B cell (primary cell): ENCODE measurements around the gene NBPF4. TPM values are rescaled to one million over a fixed set of nuclear protein-coding genes. Genes with fewer than 3 reads are reported as not detected.
"Not testable (repeated sequence)": the region's sequence is repeated elsewhere in the genome, so short reads cannot be mapped to it uniquely, and the experiment has no call there.

Source experiments
- ATAC-seq: fragments of 200-7000 bp; cut with Tn5 transposase; one replicate; pipeline ENCODE4 v1.10.0; 2021; ENCODE audit warnings: low read depth, mild to moderate bottlenecking, moderate number of reproducible peaks, moderate library complexity
- CTCF ChIA-PET: fragments of 350-600 bp; sonication (Branson Sonifier 250); formaldehyde crosslinking; loops from one replicate; lab custom pipeline; 2021; ENCODE audit warnings: antibody characterized with exemption, inconsistent platforms; lab: Charles Lee
- POLR2A ChIA-PET: fragments of 350-600 bp; sonication (Branson Sonifier 250); formaldehyde crosslinking; loops from one replicate; lab custom pipeline; 2021; ENCODE audit warnings: antibody characterized with exemption; lab: Charles Lee
- DNase-seq: peaks from one replicate; pipeline ENCODE4 v3.0.0; 2013
- H2AFZ ChIP-seq: 2 replicates; pipeline ENCODE4 v1.6.1; 2012; ENCODE audit warnings: mild to moderate bottlenecking, low read depth, low read length; ENCODE audit not compliant: insufficient read depth, poor library complexity, severe bottlenecking
- H3K27ac ChIP-seq, 2 donors: 1 replicate in 1 of 2; 2 replicates in 1 of 2; pipeline ENCODE4 v1.5.1; 2012 to 2013; ENCODE audit warnings: low read length in 2 of 2, mild to moderate bottlenecking in 2 of 2, moderate library complexity in 1 of 2
- H3K27me3 ChIP-seq, 4 experiments: fragments of 200-600 bp in 1 of 4; sonication (generic) in 1 of 4; replicated peaks in 1 of 4; 1 replicate in 2 of 4; 2 replicates in 2 of 4; pipeline versions ENCODE4 v1.6.1 to v1.7.0; 2013 to 2016; ENCODE audit warnings: low read length in 3 of 4, mild to moderate bottlenecking in 2 of 4, mixed read lengths in 1 of 4, moderate library complexity in 1 of 4; ENCODE audit not compliant: insufficient read depth in 4 of 4, control insufficient read depth in 3 of 4; ENCODE audit errors: control extremely low read depth in 1 of 4
- H3K36me3 ChIP-seq, 2 experiments: replicated peaks in 1 of 2; 1 replicate in 1 of 2; 2 replicates in 1 of 2; pipeline versions ENCODE4 v1.6.1 to v1.7.1; 2013; ENCODE audit warnings: low read length in 1 of 2; ENCODE audit not compliant: insufficient read depth in 2 of 2, control insufficient read depth in 1 of 2; ENCODE audit errors: control extremely low read depth in 1 of 2, extremely low read depth in 1 of 2
- H3K4me1 ChIP-seq, 2 donors: fragments of 200-600 bp in 1 of 2; sonication (generic) in 1 of 2; 1 replicate in 1 of 2; 2 replicates in 1 of 2; pipeline versions ENCODE4 v1.5.1 to v1.6.1; 2013 to 2017; ENCODE audit warnings: low read length in 2 of 2; ENCODE audit not compliant: control insufficient read depth in 2 of 2, insufficient read depth in 2 of 2
- H3K4me2 ChIP-seq: replicated peaks from 2 replicates; pipeline ENCODE3; 2012; ENCODE audit warnings: mild to moderate bottlenecking, low read depth, low read length; ENCODE audit not compliant: poor library complexity, severe bottlenecking
- H3K4me3 ChIP-seq, 5 experiments: fragments of 200-600 bp in 1 of 5; sonication (generic) in 1 of 5; 1 replicate in 3 of 5; 2 replicates in 2 of 5; pipeline versions ENCODE4 v1.5.1 to v1.7.0; 2011 to 2016; ENCODE audit warnings: low read length in 4 of 5, mild to moderate bottlenecking in 4 of 5, low read depth in 2 of 5, control low read depth in 1 of 5, moderate library complexity in 1 of 5; ENCODE audit not compliant: insufficient read depth in 1 of 5; ENCODE audit errors: control extremely low read depth in 1 of 5, extremely low read depth in 1 of 5
- H3K79me2 ChIP-seq: fragments of 200-600 bp; sonication (generic); one replicate; pipeline ENCODE4 v1.6.0; 2016; ENCODE audit warnings: low read length; ENCODE audit not compliant: control insufficient read depth, insufficient read depth
- H3K9ac ChIP-seq: fragments of 200-600 bp; sonication (generic); 2 replicates; pipeline ENCODE4 v1.6.1; 2017; ENCODE audit warnings: mild to moderate bottlenecking, low read length, moderate library complexity
- H3K9me3 ChIP-seq, 3 donors: one replicate each; pipeline versions ENCODE4 v1.6.1 to v1.7.1; 2013; ENCODE audit warnings: low read length in 2 of 3; ENCODE audit not compliant: control insufficient read depth in 2 of 3, insufficient read depth in 1 of 3; ENCODE audit errors: control extremely low read depth in 1 of 3
- H4K20me1 ChIP-seq: 2 replicates; pipeline ENCODE4 v1.6.0; 2012; ENCODE audit warnings: mild to moderate bottlenecking, low read length; ENCODE audit not compliant: insufficient read depth, control insufficient read depth, poor library complexity, severe bottlenecking
- H3K27ac Mint-ChIP-seq: one replicate; pipeline ENCODE4 v1.8.0; 2021; ENCODE audit warnings: mixed read lengths
- H3K27me3 Mint-ChIP-seq: one replicate; pipeline ENCODE4 v1.8.0; 2021; ENCODE audit warnings: mixed read lengths
- H3K4me1 Mint-ChIP-seq: one replicate; pipeline ENCODE4 v1.8.0; 2021; ENCODE audit warnings: mixed read lengths
- H3K4me3 Mint-ChIP-seq: one replicate; pipeline ENCODE4 v1.8.0; 2021; ENCODE audit warnings: mixed read lengths
- H3K9me3 Mint-ChIP-seq: one replicate; pipeline ENCODE4 v1.8.0; 2022; ENCODE audit warnings: mixed read lengths; ENCODE audit not compliant: insufficient read depth
- WGBS: methylation state at CpG from one replicate; pipeline ENCODE4 v1.1.5; 2013; ENCODE audit warnings: missing lambda C conversion rate; ENCODE audit not compliant: insufficient coverage; 5-methylcytosine and 5-hydroxymethylcytosine counted together
- intact Hi-C: fragments of 100-400 bp; cut with micrococcal nuclease; formaldehyde crosslinking; loops from one replicate; pipeline ENCODE4 v1.10.0; 2022
- polyA plus RNA-seq: library from polyadenylated mRNA; depleted of rRNA; stranded (reverse); fragments of >200 nt; gene quantifications from 2 replicates; pipeline ENCODE4 v1.2.3, GENCODE V29; 2012
- total RNA-seq, 2 donors: library from RNA; stranded (reverse); fragments of 120-200 nt in 1 of 2; gene quantifications; 1 replicate in 1 of 2; 2 replicates in 1 of 2; pipeline versions ENCODE4 v1.2.3 to v1.2.4, GENCODE V29; 2013 to 2022

The NBPF4 gene
- total and polyA plus RNA-seq, 2 donors (not counting 1 experiment from before 2014, with no cell fraction given), result 0.04 TPM; not detected in 1

DNA sequence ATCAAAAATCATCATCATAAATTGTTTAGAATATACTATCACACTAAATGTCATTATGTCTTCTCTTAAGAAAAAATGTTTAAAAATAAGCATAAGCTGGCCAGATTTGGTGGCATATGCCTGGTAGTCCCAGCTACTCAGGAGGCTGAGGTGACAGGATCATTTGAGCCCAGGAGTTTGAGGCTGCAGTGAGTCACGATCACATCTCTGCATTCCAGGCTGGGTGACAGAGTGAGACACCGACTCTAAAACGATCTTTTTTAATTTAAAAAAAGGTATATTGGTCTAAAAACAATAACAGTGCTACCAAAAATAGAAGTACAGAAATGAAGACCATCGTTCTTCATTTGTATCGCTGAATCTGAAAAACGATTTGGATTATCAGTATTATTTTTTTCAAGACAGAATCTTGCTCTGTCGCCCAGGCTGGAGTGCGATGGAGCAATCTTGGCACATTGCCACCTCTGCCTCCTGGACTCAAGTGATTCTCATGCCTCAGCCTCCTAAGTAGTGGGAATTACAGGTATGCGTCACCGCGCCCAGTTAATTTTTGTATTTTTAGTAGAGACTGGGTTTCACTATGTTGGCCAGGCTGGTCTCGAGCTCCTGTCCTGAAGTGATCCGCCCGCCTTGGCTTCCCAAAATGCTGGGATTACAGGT, 26.2 kb downstream of the NBPF4 start:
- ATAC-seq, intact Hi-C loops, H3K27ac ChIP-seq, H4K20me1 ChIP-seq, H3K27me3 ChIP-seq, H3K4me3 ChIP-seq, H3K9me3 ChIP-seq, H3K9me3 Mint-ChIP-seq, H3K4me2 ChIP-seq, DNase-seq, POLR2A ChIA-PET, H3K27ac Mint-ChIP-seq, H3K9ac ChIP-seq, H3K4me3 Mint-ChIP-seq, H3K79me2 ChIP-seq, H3K4me1 ChIP-seq, H2AFZ ChIP-seq, H3K4me1 Mint-ChIP-seq, H3K27me3 Mint-ChIP-seq, CTCF ChIA-PET, H3K36me3 ChIP-seq: not testable (repeated sequence)
- no CpG with 5 or more reads among the region's 14 CpGs for WGBS

DNA sequence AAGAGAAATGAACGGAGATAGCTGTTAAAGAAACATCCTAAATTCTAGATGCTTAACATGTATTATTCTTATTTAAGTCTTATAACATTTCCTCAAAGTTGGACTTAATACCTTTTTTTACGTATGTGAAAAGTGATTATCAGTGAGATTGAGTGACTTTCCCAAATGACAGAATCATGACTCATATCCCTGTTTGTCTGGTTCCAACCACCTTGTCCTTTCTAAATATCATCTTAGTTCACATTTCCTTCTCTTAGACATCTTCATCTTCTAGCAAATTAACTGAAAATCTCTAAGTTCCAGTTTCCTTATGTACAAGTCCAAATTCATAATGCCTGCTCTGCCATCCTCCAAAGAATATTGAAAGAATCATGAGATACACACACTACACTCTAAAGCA, 26.9 kb downstream of the NBPF4 start:
- ATAC-seq, H3K36me3 ChIP-seq, H3K4me3 ChIP-seq, H3K27ac Mint-ChIP-seq, H3K4me3 Mint-ChIP-seq, H3K9me3 ChIP-seq, H2AFZ ChIP-seq, CTCF ChIA-PET, H3K27ac ChIP-seq, H3K4me1 Mint-ChIP-seq, H3K79me2 ChIP-seq, POLR2A ChIA-PET, intact Hi-C loops, H3K27me3 ChIP-seq, H3K4me2 ChIP-seq, H3K9me3 Mint-ChIP-seq, H3K9ac ChIP-seq, H3K4me1 ChIP-seq, H4K20me1 ChIP-seq, DNase-seq: not testable (repeated sequence)
- peaks cover 12% of the 10 kb centered on the region for H3K27me3 Mint-ChIP-seq
- no CpG with 5 or more reads among the region's 2 CpGs for WGBS

DNA sequence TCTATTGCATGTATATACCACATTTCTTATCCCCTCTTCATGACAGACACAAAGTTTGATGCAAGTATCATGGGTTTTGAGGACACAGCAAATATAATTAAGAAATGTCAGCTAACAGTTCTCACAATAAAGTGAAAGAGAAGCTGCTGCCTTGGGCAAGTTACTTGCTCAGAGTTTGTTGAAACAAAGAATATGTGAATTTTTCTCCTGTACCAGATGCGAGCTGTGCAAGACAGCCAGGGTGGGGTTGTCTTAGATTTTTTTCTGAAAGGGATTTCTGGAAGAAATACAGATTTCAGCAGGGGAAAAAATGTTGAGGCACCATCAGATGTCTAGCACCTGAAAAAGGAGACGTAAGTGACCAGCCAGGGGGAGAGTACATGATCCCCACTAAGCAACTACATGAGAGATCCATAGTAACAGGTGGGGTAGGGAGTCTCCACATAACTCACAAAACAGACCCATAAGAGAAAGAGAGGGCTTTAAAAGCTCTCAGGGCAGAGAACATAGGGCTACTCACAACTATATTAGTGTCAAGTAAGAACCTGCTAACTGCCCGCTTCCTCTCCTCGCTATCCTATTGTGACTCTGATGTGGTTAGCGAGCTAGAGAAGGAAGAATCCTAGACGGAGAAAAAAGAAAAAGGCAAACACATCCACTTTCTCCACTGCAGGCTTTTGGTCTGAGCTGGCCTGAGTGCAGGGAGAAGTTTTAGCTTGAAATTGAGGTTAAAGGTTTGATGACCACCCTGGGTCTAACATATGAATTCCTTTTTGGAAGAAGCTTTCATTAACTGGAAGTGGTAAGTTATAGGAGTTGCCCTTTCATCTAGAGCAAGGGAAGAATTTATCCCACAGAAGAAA, 27.6 kb downstream of the NBPF4 start:
- H3K9me3 Mint-ChIP-seq, H3K79me2 ChIP-seq, H3K4me3 ChIP-seq, H3K4me1 Mint-ChIP-seq, H3K27ac Mint-ChIP-seq, H3K36me3 ChIP-seq, H3K4me2 ChIP-seq, DNase-seq, H3K9me3 ChIP-seq, H3K4me3 Mint-ChIP-seq, intact Hi-C loops, H3K4me1 ChIP-seq, H2AFZ ChIP-seq, H4K20me1 ChIP-seq, H3K27ac ChIP-seq, H3K9ac ChIP-seq, ATAC-seq, CTCF ChIA-PET, POLR2A ChIA-PET: not testable (repeated sequence)
- no CpG with 5 or more reads among the region's 6 CpGs for WGBS
- H3K27me3 Mint-ChIP-seq, result peaks cover 20% of the 10 kb centered on the region
- H3K27me3 ChIP-seq, result peaks cover 0 to 11% (median 8%) of the 10 kb centered on the region in 4 experiments
